Measurements from ENCODE around the gene STX18.

Gene STX18

DNA sequence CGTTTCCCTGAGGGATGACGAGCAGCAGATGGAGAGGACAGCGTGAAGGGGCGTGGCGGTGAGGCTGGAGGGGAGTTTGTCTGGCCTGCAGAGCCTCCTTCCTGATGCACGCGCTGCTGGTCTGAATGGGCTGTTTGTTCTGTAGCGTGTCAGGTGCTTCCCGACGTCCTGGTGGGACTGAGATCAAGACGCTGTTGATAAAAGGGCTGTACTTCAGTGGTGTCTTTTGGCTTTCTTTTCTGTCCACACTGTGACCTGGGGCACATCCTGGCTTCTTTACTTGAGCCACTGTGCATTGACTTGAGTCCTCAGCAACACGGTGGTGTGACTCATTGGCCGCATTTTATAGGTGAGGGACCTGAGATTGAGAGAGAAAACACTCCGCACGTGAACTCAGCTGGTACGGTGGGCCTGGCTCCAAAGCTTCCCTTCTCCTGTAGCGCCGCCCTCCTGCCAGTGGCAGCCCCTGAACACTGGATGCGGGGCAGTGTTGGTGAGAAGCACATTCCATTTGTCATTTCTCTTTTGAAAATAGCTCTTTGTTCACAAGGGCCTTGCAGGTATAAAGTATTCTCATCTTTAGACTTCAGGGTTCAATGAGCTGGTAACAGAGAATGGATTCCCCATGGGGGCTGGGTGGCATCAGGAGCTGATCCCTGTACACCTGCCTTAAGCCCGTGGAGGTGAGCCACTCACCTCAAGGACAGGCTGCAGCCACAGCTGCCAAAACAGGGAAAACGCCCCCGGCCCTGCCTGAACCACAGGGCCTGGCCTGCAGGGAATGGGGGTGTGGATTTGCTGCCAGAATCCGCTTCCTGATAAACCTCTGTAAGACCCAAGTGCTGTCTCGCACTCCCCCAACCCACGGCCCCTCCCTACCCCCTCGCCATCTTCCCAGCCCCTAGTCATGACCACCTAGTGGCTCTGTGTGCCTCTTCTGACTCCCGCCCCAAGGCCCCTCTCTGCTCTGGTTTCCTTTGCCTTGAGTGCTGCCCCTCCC lies 125.7 kb downstream of the STX18 start:
- no peak for DNase-seq

- no peak for DNase-seq
Measured at GRCh38 chr4:4415107-4415805, 126.6 kb downstream of the STX18 start.

DNA sequence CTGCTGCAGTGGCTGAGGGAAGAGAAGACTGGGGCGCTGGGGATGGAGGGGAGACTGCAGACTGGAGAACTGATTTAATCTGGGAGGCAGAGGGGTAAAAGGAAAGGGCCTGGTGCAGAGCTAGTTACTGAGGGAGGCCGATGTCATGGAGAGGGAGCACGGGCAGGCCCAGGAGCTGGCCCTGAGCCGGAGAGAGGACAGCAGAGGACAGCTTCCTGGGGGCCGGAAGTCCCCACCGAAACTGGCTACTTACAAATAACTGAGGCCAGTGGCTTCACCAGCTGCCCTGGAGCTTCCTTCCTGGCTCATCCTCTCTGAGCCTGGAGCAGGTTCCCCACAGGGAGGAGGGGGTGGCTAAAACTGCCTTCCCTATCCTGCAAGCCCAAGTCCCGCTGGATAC lies 128.0 kb downstream of the STX18 start:
- no peak for DNase-seq

DNA sequence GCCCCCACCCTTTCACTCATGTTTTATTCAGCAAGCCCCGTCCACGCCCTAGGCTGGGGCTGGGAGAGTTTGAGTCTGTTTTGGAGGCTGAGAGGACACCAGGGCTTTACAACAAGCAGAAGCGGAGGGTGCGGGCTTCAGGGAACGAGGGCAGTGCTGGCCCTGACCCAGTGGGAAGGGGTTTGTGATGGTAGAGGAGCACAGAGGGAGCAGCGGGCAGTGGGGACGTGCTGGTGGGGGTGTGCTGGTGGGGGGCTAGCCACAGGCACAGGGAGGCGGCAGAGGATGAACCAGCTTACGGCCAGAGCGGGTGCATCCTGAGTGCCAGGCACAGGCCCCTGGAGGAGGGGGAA lies 128.5 kb downstream of the STX18 start:
- DNase-seq = no peak

GRCh38 chr4:4412641-4413372 lies 129.0 kb downstream of the STX18 start:
- DNase-seq = no peak

DNA sequence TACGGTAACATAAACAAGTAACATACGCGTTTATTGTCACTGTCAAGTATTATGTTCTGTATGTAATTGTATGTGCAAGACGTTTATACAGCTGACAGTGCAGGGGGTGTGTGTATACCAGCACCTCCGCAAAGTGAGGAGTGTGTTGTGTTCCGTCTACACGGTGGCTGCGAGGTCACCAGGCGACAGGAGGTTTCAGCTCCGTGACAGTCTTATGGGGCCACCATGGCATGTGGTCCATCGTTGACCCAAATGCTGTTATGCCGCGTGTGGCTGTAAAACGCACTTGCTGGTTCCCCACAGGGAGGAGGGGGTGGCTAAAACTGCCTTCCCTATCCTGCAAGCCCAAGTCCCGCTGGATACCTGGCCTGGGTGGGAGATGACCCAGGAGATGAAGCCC lies 129.9 kb downstream of the STX18 start:
- DNase-seq = no peak

DNA sequence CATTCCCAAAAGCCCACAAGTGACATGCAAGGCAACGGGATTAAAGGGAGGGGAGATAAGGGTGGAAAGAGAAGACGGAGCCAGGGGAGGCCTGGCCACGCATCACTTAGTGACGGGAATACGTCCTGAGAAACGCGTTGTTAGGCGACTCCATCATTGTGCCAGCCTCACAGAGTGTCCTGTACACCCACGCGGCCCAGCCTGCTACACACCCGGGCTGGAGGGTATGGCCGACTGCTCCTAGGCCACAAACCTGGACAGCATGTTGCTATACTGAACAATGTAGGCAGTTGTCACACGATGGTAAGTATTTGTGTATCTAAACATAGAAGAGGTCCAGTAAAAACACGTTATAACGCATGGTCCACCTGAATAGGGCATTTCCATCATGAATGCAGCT lies 131.6 kb downstream of the STX18 start:
- no peak for DNase-seq

DNA sequence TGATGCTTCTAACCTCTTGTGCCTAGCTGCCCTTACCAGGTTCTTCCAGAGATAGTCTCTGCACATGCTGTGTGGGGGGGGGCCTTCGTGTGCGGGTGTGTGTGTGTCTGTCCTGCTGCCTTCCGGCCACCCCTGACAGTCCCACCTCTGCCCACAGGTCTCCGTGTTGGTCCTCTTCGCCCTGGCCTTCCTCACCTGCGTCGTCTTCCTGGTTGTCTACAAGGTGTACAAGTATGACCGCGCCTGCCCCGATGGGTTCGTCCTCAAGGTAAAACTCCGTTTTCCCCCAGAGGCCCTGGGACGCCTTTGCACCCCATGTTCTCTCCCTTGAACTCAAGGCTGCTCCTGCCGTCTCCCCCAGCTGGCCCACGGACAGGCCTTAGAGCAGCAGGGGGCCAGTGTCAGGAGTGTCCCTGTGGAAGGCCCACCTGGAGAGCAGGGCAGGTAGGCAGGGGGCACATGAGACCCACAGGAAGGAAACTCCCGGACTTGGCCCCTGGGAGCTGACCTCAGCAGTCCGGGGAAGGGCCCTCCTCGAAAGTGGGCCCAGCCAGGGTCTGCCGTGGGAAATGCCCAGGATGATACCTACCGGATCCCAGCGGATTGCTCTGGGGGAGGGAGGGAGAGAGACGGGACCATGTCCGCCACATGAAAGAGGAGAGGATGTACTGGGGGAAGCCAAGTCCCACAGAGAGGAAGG lies 132.3 kb downstream of the STX18 start:
- DNase-seq = no peak

DNA sequence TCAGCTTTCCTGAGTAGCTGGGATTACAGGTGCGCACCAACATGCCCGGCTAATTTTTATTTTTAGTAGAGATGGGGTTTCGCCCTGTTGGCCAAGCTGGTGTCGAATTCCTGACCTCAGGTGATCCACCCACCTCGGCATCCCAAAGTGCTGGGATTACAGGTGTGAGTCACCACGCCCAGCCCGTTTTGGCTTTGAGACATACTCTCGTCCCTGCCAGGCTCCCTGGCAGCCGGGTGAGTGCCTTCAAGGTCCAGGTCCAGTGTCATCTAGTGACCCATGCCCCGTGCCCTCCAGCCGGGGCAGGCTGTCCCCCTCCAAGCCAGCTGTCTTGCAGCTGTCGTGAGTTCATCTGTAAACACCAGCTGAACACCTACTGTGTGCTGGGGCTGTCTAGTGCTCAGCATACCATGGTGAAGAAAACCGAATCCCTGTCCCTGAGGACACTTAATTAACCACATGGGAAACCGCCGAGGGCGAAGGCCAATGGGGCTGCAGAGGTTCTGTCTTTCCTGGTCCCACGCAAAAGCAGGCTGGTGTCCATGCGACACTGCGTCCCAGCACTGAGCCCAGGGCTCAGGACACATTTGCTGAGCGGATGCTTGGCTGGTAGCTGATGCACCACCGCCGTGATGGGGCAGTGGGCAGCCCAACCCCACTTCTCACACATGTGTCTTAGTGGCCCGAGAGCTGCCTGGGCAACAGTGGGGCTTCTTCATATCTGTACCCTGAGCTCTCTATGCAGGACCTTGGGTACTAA lies 133.1 kb downstream of the STX18 start:
- DNase-seq = no peak

DNA sequence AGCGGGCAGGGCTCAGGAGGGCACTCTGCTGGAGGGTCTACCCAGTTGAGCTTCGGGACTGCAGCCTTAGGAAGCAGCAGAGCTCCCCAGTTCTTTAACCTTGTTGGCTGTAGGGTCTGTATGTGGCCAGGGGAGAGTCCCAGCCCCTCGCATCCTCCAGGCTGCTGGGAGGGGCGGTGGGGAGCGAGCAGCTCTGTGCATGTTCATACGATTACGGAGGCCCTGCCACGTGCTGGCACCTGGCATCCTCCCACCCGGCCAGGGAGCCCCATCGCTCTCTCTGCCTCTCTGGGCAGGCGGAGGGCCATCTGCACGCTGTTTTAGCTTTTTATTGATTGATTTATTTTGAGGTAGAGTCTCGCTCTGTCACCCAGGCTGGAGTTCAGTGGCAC lies 133.7 kb downstream of the STX18 start:
- no peak for DNase-seq

GRCh38 chr4:4407299-4408131 lies 134.3 kb downstream of the STX18 start:
- no peak for DNase-seq

DNA sequence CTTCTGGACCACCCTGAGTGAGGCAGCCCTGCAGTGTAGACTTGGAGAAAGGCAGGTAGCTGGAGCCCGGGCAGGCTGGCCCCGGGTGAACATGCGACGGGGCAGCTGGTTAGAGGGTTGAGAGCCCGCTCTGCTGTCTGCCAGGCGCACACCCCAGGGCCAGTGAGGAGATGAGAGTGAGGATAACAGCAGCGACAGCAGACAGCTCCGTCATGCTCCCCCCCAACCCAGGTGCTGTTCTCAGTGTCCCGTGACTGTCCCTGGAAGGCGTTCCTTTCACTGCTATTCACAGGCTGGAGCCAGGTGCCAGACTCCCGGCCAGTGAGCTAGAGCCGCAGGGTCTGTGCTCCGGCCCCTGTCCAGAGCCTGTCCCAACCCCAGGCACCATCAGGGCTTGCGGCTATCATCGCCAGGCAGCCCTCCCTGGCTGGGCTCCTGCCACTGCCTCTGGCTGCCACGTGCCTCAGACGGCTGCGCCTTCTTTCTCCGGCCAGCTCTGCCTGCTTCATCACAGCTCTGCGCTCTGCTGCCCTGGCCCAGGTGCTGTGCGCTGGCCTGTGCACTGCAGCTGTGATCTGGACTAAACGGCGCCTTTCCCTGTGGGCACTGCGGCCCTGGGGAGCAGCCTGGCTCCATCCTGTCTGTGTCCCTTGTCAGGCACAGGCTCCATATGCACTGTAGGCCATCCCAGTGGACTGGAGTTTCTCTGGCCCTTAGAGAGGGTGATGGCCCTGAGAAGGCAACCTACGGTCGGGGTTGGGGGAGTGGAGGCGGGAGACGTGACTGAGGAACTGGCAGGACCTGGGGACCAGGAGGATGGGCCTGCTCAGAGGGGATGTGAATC lies 135.2 kb downstream of the STX18 start:
- DNase-seq = no peak

DNA sequence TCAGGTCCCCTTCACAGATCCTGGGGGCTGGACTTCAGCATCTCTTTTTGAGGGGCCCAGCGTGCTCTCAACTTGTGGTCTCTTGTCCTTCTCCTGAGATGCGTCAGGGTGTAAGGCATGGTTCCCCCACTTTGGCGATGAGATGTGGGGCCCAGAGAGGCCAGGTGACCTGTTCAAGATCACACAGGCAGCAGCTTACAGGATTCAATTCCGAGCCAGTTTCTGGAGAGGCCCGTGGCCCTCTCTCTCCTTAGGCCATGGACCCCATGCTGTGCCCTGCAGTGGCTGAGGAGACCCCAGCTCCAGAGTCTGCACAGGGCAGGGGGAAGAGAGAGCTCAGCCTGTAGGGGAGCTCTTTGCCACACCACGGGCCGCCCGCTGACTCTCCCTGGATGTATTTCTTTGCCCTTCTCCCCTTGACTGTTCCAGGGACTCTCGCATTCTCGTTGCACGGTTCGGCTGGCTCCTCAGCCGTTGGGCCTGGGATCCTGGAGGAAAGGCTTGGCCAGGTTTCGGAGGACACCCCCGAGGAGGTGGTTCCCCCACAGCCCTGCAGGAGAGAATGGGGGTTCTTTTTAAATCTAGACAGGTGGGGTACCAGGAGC lies 136.4 kb downstream of the STX18 start:
- DNase-seq = no peak

GRCh38 chr4:4402966-4403365 lies 138.9 kb downstream of the STX18 start:
- no peak for DNase-seq

DNA sequence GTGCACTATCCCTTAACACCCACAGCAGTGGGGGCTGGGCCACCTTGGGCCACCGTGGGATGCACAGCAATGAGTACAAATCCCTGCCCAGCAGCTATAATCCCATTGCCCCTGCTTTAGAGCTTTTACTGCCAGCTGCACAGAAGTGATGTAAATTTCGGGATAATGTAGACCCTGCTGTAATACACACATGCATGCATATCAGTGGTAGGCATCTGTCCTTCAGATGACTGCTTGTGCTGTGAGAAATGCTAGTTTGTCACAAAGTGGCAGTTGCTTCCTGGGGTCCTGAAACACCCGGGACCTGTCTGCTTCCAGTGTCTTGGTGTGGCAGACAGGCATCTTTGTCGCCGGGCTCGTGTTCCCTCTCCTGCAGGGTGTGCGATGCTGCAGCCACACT lies 140.8 kb downstream of the STX18 start:
- DNase-seq = no peak

DNA sequence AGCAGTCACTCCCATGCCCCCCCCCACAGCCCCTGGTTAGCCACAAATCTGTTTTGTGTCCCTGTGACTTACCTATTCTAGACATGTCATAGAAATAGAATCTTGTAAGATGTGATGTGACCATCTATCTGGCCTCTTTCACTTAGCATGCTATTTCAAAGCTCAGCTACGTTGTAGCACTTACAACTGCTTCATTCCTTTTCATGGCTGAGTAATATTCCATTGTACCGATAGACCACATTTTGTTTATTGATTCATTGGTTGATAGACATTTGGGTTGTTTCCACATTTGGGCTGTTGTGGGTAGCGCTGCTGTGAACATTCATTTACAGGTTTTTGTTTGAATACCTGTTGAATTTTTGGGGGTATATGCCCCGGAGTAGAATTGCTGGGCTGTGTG lies 143.4 kb downstream of the STX18 start:
- no peak for DNase-seq

- DNase-seq = no peak
Measured at GRCh38 chr4:4397441-4397819, 144.4 kb downstream of the STX18 start.

DNA sequence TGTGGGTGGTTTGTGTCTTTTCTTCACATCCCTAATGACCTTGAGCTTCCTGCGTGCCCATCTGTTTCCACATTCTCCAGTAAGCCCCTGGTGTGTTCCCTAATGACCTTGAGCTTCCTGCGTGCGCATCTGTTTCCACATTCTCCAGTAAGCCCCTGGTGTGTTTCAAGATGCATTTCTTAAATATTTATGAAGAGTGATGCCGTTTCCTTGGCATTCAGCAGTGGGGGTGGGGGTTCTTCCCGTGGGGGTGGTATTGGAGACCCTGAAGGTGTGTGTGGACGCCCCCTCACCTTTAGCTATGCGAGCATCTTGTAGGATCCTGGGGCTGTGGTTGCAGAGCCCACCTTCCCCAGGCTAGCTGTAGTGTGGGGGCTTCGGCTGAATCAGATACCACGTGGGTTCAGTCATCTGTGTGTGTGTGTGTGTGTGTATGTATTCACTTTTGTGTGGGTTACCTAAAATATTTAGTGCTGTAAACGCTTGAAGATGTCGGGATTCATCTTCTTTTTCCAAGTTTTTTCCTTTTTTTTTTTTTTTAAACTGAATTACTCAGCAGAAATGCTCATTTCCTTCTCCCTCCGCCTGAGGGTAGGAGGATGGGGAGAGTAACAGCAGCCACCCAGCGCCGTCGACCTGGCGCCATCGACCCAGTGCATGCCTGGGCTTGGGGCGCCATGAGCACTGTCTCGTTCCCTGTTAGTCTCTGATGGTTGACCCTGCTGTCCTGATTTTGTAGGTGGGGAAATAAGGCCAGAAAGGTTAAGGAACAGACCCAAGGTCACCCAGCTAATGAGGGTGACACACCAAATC lies 145.0 kb downstream of the STX18 start:
- DNase-seq = no peak

Data from activated T-cell treated with anti-CD3 and anti-CD28 coated beads, Interleukin-2, amount 50 U/mL, for 48 hours (primary cell).